Astrocyte (in vitro differentiated cells and primary cell): ENCODE data around the gene RTKN. TPM values are rescaled to one million over a fixed set of nuclear protein-coding genes. Genes with fewer than 3 reads are reported as not detected.

ENCODE experiments used
- DNase-seq: peaks from one replicate; pipeline ENCODE4 v3.0.0-alpha.2; 2010; ENCODE audit warnings: low read depth
- FAIRE-seq: peaks from 2 replicates; lab custom pipeline; 2011; peaks lifted over from hg19 to GRCh38; lab: Jason Lieb, UNC
- H2AFZ ChIP-seq: 2 replicates; pipeline ENCODE4 v1.6.0; 2012; ENCODE audit warnings: low read depth, low read length, inconsistent platforms
- H3K27ac ChIP-seq: 2 replicates; pipeline ENCODE4 v1.5.1; 2011; ENCODE audit warnings: low read depth, low read length, inconsistent platforms
- H3K27me3 ChIP-seq: 2 replicates; pipeline ENCODE4 v1.6.0; 2011; ENCODE audit warnings: low read length, inconsistent platforms; ENCODE audit not compliant: insufficient read depth
- H3K36me3 ChIP-seq: 2 replicates; pipeline ENCODE4 v1.5.1; 2011; ENCODE audit warnings: low read length, inconsistent platforms; ENCODE audit not compliant: insufficient read depth
- H3K4me1 ChIP-seq: 2 replicates; pipeline ENCODE4 v1.5.1; 2011; ENCODE audit warnings: low read length, inconsistent platforms; ENCODE audit not compliant: insufficient read depth
- H3K4me2 ChIP-seq: 2 replicates; pipeline ENCODE4 v1.6.0; 2012; ENCODE audit warnings: low read length, inconsistent platforms
- H3K4me3 ChIP-seq: 2 replicates; pipeline ENCODE4 v1.5.1; 2011; ENCODE audit warnings: low read depth, mild to moderate bottlenecking, low read length, inconsistent platforms; ENCODE audit not compliant: insufficient read depth
- H3K79me2 ChIP-seq: 2 replicates; pipeline ENCODE4 v1.6.0; 2012; ENCODE audit warnings: mild to moderate bottlenecking, low read length, inconsistent platforms; ENCODE audit not compliant: insufficient read depth
- H3K9ac ChIP-seq: 2 replicates; pipeline ENCODE4 v1.6.0; 2012; ENCODE audit warnings: mild to moderate bottlenecking, low read length, inconsistent platforms
- H3K9me3 ChIP-seq: 2 replicates; pipeline ENCODE4 v1.5.1; 2012; ENCODE audit warnings: low read depth, mild to moderate bottlenecking, low read length, inconsistent platforms; ENCODE audit not compliant: insufficient read depth
- H4K20me1 ChIP-seq: 2 replicates; pipeline ENCODE4 v1.6.0; 2012; ENCODE audit warnings: low read length, inconsistent platforms; ENCODE audit not compliant: insufficient read depth
- H3K27ac Mint-ChIP-seq: one replicate; pipeline ENCODE4 v1.8.0; 2021; ENCODE audit warnings: mild to moderate bottlenecking, mixed read lengths; ENCODE audit not compliant: unreplicated experiment
- H3K27me3 Mint-ChIP-seq: one replicate; pipeline ENCODE4 v1.8.0; 2021; ENCODE audit warnings: low read depth, mixed read lengths; ENCODE audit not compliant: unreplicated experiment
- H3K36me3 Mint-ChIP-seq: one replicate; pipeline ENCODE4 v1.8.0; 2021; ENCODE audit warnings: low read depth, mixed read lengths; ENCODE audit not compliant: unreplicated experiment
- H3K4me1 Mint-ChIP-seq: one replicate; pipeline ENCODE4 v1.8.0; 2021; ENCODE audit warnings: low read depth, mixed read lengths; ENCODE audit not compliant: unreplicated experiment
- H3K4me3 Mint-ChIP-seq: one replicate; pipeline ENCODE4 v1.8.0; 2021; ENCODE audit warnings: mild to moderate bottlenecking, moderate library complexity, mixed read lengths; ENCODE audit not compliant: unreplicated experiment
- H3K9me3 Mint-ChIP-seq: one replicate; pipeline ENCODE4 v1.8.0; 2021; ENCODE audit warnings: mild to moderate bottlenecking, mixed read lengths; ENCODE audit not compliant: unreplicated experiment
- EZH2 ChIP-seq: IDR thresholded peaks from 2 replicates; pipeline ENCODE4 v1.6.1; 2012; ENCODE audit warnings: mild to moderate bottlenecking, low read length, inconsistent platforms; ENCODE audit not compliant: insufficient read depth
- total RNA-seq: library from RNA; stranded (reverse); gene quantifications from 2 replicates; pipeline ENCODE4 v1.2.1, GENCODE V29; 2021
- TF ChIP-seq, protein P1 (sequence below): IDR thresholded peaks from 2 replicates; pipeline ENCODE4 v1.5.1; 2011; ENCODE audit warnings: low read depth, mild to moderate bottlenecking, inconsistent platforms, low read length, moderate library complexity; ENCODE audit not compliant: insufficient read depth

RTKN gene
- total RNA-seq, 1 donor from 2014 or later = 41.6 TPM

DNA sequence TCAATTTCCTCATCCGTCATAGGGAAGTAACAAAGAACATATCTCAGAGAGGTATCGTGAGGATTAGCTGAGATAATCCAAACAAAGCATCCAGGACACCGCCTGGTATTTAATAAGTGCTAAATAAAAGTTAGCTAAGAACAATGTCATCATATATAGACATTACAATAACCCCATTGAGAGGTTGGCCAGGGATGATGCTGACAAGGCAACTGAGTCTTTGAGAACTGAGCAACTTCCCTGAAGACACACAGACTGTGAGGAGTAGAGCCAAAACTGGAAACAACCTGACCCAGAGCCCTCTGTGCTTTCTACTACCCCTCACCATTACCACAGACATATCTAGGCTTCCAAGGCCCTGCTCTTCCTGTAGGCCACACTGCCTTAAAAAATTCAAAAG, 60.0 kb downstream of the RTKN start:
- TF ChIP-seq, protein P1, sequence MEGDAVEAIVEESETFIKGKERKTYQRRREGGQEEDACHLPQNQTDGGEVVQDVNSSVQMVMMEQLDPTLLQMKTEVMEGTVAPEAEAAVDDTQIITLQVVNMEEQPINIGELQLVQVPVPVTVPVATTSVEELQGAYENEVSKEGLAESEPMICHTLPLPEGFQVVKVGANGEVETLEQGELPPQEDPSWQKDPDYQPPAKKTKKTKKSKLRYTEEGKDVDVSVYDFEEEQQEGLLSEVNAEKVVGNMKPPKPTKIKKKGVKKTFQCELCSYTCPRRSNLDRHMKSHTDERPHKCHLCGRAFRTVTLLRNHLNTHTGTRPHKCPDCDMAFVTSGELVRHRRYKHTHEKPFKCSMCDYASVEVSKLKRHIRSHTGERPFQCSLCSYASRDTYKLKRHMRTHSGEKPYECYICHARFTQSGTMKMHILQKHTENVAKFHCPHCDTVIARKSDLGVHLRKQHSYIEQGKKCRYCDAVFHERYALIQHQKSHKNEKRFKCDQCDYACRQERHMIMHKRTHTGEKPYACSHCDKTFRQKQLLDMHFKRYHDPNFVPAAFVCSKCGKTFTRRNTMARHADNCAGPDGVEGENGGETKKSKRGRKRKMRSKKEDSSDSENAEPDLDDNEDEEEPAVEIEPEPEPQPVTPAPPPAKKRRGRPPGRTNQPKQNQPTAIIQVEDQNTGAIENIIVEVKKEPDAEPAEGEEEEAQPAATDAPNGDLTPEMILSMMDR = no peak
- no peak for TF ChIP-seq EZH2
- Histone ChIP-seq H4K20me1 (peaks cover 84% of the 10 kb centered on the region), H3K9ac (no peak overlapping the region), H3K9me3 (no peaks in the 10 kb centered on the region), H3K27ac (no peak overlapping the region), H3K4me2 (no peak overlapping the region), H3K4me1 (peaks cover 19% of the 10 kb centered on the region), H3K36me3 (peaks cover 3% of the 10 kb centered on the region), H2AFZ (no peak overlapping the region), H3K79me2 (peaks cover 82% of the 10 kb centered on the region), H3K4me3 (no peak overlapping the region), H3K27me3 (no peaks in the 10 kb centered on the region)
- Mint-ChIP-seq H3K9me3 (no peaks in the 10 kb centered on the region), H3K27me3 (no peaks in the 10 kb centered on the region), H3K4me1 (peaks cover 22% of the 10 kb centered on the region), H3K27ac (peak overlapping the region; percentile 13), H3K36me3 (peaks cover 13% of the 10 kb centered on the region), H3K4me3 (no peak overlapping the region)
- FAIRE-seq (no peak), DNase-seq (no peak)

DNA sequence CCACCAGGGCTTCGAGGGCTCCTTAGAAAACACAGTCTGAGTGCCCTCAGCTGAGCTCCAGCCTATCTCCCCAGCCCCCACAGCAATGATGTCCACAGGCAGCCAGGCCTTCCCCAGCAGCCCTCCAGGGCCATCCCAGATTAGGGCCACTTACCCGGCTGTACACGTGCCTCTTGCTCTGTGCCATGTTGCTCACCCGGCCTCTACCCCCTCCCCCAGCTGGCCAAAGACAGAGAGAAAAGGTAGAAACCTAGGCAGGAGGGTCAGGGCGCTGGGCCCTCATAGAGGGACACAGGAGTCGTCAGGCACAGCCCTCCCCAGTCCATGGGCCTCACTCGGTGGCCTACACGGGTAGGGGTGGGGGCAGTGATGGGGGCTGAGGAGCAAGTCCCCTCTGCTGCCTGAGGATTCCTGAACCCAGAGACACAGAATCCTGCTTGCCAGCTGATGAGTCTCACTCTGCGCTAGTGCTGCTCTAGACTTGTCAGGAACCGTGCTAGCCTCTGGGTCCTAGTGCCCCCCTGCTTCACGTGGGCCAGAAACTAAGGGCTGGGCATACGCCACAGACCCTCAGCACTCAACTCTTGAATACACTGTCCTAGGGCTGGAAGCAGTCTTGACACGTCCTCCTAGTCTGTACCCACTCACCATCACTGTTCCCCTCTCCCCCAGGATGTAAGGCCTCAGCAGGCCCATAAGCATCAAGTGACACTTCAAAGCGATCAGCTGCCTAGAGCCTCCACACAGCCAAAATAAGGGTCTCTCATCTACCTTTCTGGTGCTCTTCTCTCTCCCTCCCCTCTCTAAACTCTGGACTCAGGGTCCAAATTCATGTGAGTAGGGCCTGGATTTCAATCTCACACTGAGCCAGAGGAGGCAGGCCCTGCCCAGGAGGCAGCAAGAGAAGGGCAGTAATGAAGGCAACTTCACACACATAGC, 61.6 kb downstream of the RTKN start, which contains the start of gene DCTN1:
DCTN1 (minus strand) TSS at position 461 of the 939 bp plus-strand sequence; CDS start at position 187, 274 bp downstream.
- Mint-ChIP-seq H3K27ac (peak within 1 kb of the TSS; percentile 88), H3K27me3 (no peaks in the 10 kb centered on the region), H3K9me3 (no peaks in the 10 kb centered on the region), H3K4me1 (peaks cover 22% of the 10 kb centered on the region), H3K36me3 (peaks cover 22% of the 10 kb centered on the region), H3K4me3 (peak within 1 kb of the TSS; percentile 87)
- Histone ChIP-seq H3K27me3 (no peaks in the 10 kb centered on the region), H3K79me2 (peaks cover 76% of the 10 kb centered on the region), H2AFZ (no peak within 1 kb of the TSS), H3K4me2 (peak within 1 kb of the TSS; percentile 90), H3K27ac (peak within 1 kb of the TSS; percentile 49), H3K4me1 (peaks cover 19% of the 10 kb centered on the region), H4K20me1 (peaks cover 90% of the 10 kb centered on the region), H3K9me3 (no peaks in the 10 kb centered on the region), H3K9ac (peak within 1 kb of the TSS; percentile 80), H3K36me3 (peaks cover 9% of the 10 kb centered on the region), H3K4me3 (peak within 1 kb of the TSS; percentile 48)
- DNase-seq = peak; percentile 70
- FAIRE-seq = no peak
- no peak for TF ChIP-seq EZH2
- TF ChIP-seq, protein P1 = no peak
